T-helper 1 cell (primary cell): ENCODE results near the gene CHST11.

ENCODE experiments used
- DNase-seq, 5 donors: peaks; one replicate each; pipeline ENCODE4 v3.0.0-alpha.2; 2012 to 2020

CHST11 gene

GRCh38 chr12:104460973-104461698 is 4.4 kb downstream of the CHST11 start:
- DNase-seq = no peak

GRCh38 chr12:104462325-104462724 is 5.6 kb downstream of the CHST11 start:
- DNase-seq = no peak

- peak in 3 of 5 donors; percentile 22 to 84 (median 37) for DNase-seq
Measured at GRCh38 chr12:104462931-104463339, 6.2 kb downstream of the CHST11 start.

GRCh38 chr12:104463368-104463767 is 6.6 kb downstream of the CHST11 start:
- no peak for DNase-seq

GRCh38 chr12:104464899-104465298 is 8.2 kb downstream of the CHST11 start:
- no peak for DNase-seq

GRCh38 chr12:104466709-104467345 is 10.1 kb downstream of the CHST11 start:
- DNase-seq = no peak

- peak in 1 of 5 donors; percentile 49 for DNase-seq
Measured at GRCh38 chr12:104467346-104467837, 10.6 kb downstream of the CHST11 start.

- DNase-seq = no peak
Measured at GRCh38 chr12:104468371-104468770, 11.6 kb downstream of the CHST11 start.

- no peak for DNase-seq
Measured at GRCh38 chr12:104469066-104469465, 12.3 kb downstream of the CHST11 start.

GRCh38 chr12:104469523-104469922 is 12.8 kb downstream of the CHST11 start:
- no peak for DNase-seq

- DNase-seq = no peak
Measured at GRCh38 chr12:104470521-104470920, 13.8 kb downstream of the CHST11 start.

GRCh38 chr12:104471336-104471735 is 14.6 kb downstream of the CHST11 start:
- DNase-seq = no peak

- no peak for DNase-seq
Measured at GRCh38 chr12:104472748-104473147, 16.0 kb downstream of the CHST11 start.

- DNase-seq = no peak
Measured at GRCh38 chr12:104473374-104473983, 16.7 kb downstream of the CHST11 start.

- DNase-seq = no peak
Measured at GRCh38 chr12:104475271-104475670, 18.5 kb downstream of the CHST11 start.

- peak in 1 of 5 donors; percentile 47 for DNase-seq
Measured at GRCh38 chr12:104477510-104478390, 21.0 kb downstream of the CHST11 start.

- peak in 1 of 5 donors; percentile 84 for DNase-seq
Measured at GRCh38 chr12:104478396-104479122, 21.8 kb downstream of the CHST11 start.

GRCh38 chr12:104479123-104479662 is 22.4 kb downstream of the CHST11 start:
- no peak for DNase-seq

- DNase-seq = no peak
Measured at GRCh38 chr12:104480012-104480411, 23.3 kb downstream of the CHST11 start.

- no peak for DNase-seq
Measured at GRCh38 chr12:104480826-104481440, 24.2 kb downstream of the CHST11 start.

GRCh38 chr12:104482113-104482512 is 25.4 kb downstream of the CHST11 start:
- no peak for DNase-seq
